WTC11 (cell line): Measurements from ENCODE around the gene CORO2B. TPM values are rescaled to one million over a fixed set of nuclear protein-coding genes. Genes with fewer than 3 reads are reported as not detected.

Experiments
- ATAC-seq: fragments of 200-7000 bp; cut with Tn5 transposase; 2 replicates; pipeline ENCODE4 v1.10.0; 2021; ENCODE audit warnings: mild to moderate bottlenecking, moderate library complexity
- CTCF ChIA-PET: fragments of 300-600 bp; sonication (Branson Sonifier 250); formaldehyde crosslinking; loops from one replicate; lab custom pipeline; 2021; ENCODE audit warnings: antibody characterized with exemption; lab: Charles Lee
- POLR2A ChIA-PET: fragments of 350-600 bp; sonication (Branson Sonifier 250); formaldehyde crosslinking; loops from one replicate; lab custom pipeline; 2021; ENCODE audit warnings: antibody characterized with exemption; lab: Charles Lee
- DNase-seq: peaks from one replicate; pipeline ENCODE4 v3.0.0; 2021; ENCODE audit warnings: low spot score
- H3K27ac Mint-ChIP-seq: 2 replicates; pipeline ENCODE4 v1.8.0; 2021; ENCODE audit warnings: mixed read lengths
- H3K27me3 Mint-ChIP-seq: 2 replicates; pipeline ENCODE4 v1.8.0; 2021; ENCODE audit warnings: low read depth, mild to moderate bottlenecking, moderate library complexity, mixed read lengths
- H3K36me3 Mint-ChIP-seq: 2 replicates; pipeline ENCODE4 v1.8.0; 2021; ENCODE audit warnings: mixed read lengths
- H3K4me1 Mint-ChIP-seq: 2 replicates; pipeline ENCODE4 v1.8.0; 2022; ENCODE audit warnings: mixed read lengths
- H3K4me3 Mint-ChIP-seq: 2 replicates; pipeline ENCODE4 v1.8.0; 2021; ENCODE audit warnings: mild to moderate bottlenecking, moderate library complexity, mixed read lengths
- H3K9me3 Mint-ChIP-seq: 2 replicates; pipeline ENCODE4 v1.8.0; 2021; ENCODE audit warnings: mixed read lengths
- ATF1 ChIP-seq: sonication (generic); formaldehyde crosslinking; IDR thresholded peaks from 2 replicates; pipeline ENCODE4 v1.8.1; 2023; ENCODE audit warnings: mild to moderate bottlenecking, moderate library complexity, missing genetic modification reagents
- CDX4 ChIP-seq: fragments of 250-450 bp; sonication (Bioruptor Pico); IDR thresholded peaks from 2 replicates; pipeline ENCODE4 v1.9.0; 2021; ENCODE audit warnings: moderate library complexity, mild to moderate bottlenecking, inconsistent platforms, borderline replicate concordance
- E2F5 ChIP-seq: sonication (generic); formaldehyde crosslinking; IDR thresholded peaks from 2 replicates; pipeline ENCODE4 v1.8.1; 2022; ENCODE audit warnings: mild to moderate bottlenecking, moderate library complexity, missing genetic modification reagents
- FOXK1 ChIP-seq: sonication (generic); formaldehyde crosslinking; IDR thresholded peaks from 2 replicates; pipeline ENCODE4 v1.8.0; 2022; ENCODE audit warnings: mild to moderate bottlenecking, moderate library complexity, missing genetic modification reagents
- KAT7 ChIP-seq: sonication (generic); formaldehyde crosslinking; IDR thresholded peaks from 2 replicates; pipeline ENCODE4 v1.8.1; 2023; ENCODE audit warnings: missing genetic modification reagents, mild to moderate bottlenecking, borderline replicate concordance
- NR3C1 ChIP-seq: sonication (generic); formaldehyde crosslinking; conservative IDR thresholded peaks from 2 replicates; pipeline ENCODE4 v1.8.1; 2023; ENCODE audit warnings: low read depth, mild to moderate bottlenecking, missing genetic modification reagents
- USF1 ChIP-seq: sonication (generic); formaldehyde crosslinking; IDR thresholded peaks from 2 replicates; pipeline ENCODE4 v1.8.0; 2022; ENCODE audit warnings: mild to moderate bottlenecking, missing genetic modification reagents
- ZMAT4 ChIP-seq: fragments of 250-450 bp; sonication (Bioruptor Pico); IDR thresholded peaks from 2 replicates; pipeline ENCODE4 v1.9.0; 2021; ENCODE audit warnings: mild to moderate bottlenecking
- ZNF232 ChIP-seq: sonication (generic); formaldehyde crosslinking; IDR thresholded peaks from 2 replicates; pipeline ENCODE4 v1.8.0; 2022; ENCODE audit warnings: mild to moderate bottlenecking, missing genetic modification reagents
- ZNF317 ChIP-seq: sonication (generic); formaldehyde crosslinking; IDR thresholded peaks from 2 replicates; pipeline ENCODE4 v1.8.1; 2023; ENCODE audit warnings: low read depth, mild to moderate bottlenecking, moderate library complexity, missing genetic modification reagents, borderline replicate concordance
- ZNF416 ChIP-seq: fragments of 250-450 bp; sonication (Bioruptor Pico); IDR thresholded peaks from 2 replicates; pipeline ENCODE4 v1.9.0; 2021; ENCODE audit warnings: mild to moderate bottlenecking, inconsistent platforms
- total RNA-seq: library from RNA; stranded (reverse); gene quantifications from 3 replicates; pipeline ENCODE4 v1.2.3, GENCODE V29; 2021
- TF ChIP-seq, protein P1 (sequence below): sonication (generic); formaldehyde crosslinking; IDR thresholded peaks from 2 replicates; pipeline ENCODE4 v1.8.1; 2022; ENCODE audit warnings: mild to moderate bottlenecking, missing genetic modification reagents, moderate library complexity, borderline replicate concordance
- TF ChIP-seq, protein P2 (sequence below): sonication (generic); formaldehyde crosslinking; IDR thresholded peaks from 2 replicates; pipeline ENCODE4 v1.8.1; 2023; ENCODE audit warnings: mild to moderate bottlenecking, missing genetic modification reagents, borderline replicate concordance
- TF ChIP-seq, protein P3 (sequence below): sonication (generic); formaldehyde crosslinking; IDR thresholded peaks from 2 replicates; pipeline ENCODE4 v1.8.1; 2022; ENCODE audit warnings: low read depth, mild to moderate bottlenecking, moderate library complexity, missing genetic modification reagents, borderline replicate concordance
- TF ChIP-seq, protein P4 (sequence below): sonication (generic); formaldehyde crosslinking; IDR thresholded peaks from 2 replicates; pipeline ENCODE4 v1.8.0; 2022; ENCODE audit warnings: mild to moderate bottlenecking, missing genetic modification reagents

Gene CORO2B
- total RNA-seq, 1 experiment from 2014 or later: 4.9 TPM

- TF ChIP-seq E2F5 (CRISPR knock-in tag): no peak
- no peak for TF ChIP-seq ZNF232 (CRISPR knock-in tag)
- TF ChIP-seq CDX4 (CRISPR knock-in tag): no peak
- TF ChIP-seq ZNF317 (CRISPR knock-in tag): no peak
- no peak for TF ChIP-seq FOXK1
- TF ChIP-seq, protein P1, sequence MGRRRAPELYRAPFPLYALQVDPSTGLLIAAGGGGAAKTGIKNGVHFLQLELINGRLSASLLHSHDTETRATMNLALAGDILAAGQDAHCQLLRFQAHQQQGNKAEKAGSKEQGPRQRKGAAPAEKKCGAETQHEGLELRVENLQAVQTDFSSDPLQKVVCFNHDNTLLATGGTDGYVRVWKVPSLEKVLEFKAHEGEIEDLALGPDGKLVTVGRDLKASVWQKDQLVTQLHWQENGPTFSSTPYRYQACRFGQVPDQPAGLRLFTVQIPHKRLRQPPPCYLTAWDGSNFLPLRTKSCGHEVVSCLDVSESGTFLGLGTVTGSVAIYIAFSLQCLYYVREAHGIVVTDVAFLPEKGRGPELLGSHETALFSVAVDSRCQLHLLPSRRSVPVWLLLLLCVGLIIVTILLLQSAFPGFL (CRISPR knock-in tag): no peak
- TF ChIP-seq ZMAT4: no peak
- TF ChIP-seq, protein P2, sequence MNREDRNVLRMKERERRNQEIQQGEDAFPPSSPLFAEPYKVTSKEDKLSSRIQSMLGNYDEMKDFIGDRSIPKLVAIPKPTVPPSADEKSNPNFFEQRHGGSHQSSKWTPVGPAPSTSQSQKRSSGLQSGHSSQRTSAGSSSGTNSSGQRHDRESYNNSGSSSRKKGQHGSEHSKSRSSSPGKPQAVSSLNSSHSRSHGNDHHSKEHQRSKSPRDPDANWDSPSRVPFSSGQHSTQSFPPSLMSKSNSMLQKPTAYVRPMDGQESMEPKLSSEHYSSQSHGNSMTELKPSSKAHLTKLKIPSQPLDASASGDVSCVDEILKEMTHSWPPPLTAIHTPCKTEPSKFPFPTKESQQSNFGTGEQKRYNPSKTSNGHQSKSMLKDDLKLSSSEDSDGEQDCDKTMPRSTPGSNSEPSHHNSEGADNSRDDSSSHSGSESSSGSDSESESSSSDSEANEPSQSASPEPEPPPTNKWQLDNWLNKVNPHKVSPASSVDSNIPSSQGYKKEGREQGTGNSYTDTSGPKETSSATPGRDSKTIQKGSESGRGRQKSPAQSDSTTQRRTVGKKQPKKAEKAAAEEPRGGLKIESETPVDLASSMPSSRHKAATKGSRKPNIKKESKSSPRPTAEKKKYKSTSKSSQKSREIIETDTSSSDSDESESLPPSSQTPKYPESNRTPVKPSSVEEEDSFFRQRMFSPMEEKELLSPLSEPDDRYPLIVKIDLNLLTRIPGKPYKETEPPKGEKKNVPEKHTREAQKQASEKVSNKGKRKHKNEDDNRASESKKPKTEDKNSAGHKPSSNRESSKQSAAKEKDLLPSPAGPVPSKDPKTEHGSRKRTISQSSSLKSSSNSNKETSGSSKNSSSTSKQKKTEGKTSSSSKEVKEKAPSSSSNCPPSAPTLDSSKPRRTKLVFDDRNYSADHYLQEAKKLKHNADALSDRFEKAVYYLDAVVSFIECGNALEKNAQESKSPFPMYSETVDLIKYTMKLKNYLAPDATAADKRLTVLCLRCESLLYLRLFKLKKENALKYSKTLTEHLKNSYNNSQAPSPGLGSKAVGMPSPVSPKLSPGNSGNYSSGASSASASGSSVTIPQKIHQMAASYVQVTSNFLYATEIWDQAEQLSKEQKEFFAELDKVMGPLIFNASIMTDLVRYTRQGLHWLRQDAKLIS: no peak
Observed at GRCh38 chr15:68580883-68581155, 2.0 kb downstream of the CORO2B start (continued).

DNA sequence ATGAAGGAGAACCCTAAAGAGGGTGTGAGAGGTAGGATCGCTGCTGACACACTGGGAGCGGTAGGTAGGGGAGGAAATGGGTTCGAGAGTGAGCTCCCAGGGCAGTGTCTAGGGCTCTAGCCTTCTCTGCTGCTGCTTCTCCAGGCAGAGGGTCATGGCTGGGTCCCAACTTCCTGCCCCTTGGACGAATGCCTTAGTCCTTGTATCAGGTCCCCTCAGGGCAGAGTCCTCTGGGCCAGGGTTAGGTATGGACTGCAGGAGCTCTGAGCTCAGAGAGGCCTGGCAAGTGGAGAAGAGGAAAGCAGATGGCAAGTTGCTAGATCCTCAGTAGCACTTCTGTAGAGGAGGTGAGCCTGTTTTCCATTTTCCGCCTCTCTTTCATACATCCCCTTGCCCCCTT is 2.9 kb downstream of the CORO2B start:
- no peak overlapping the region for H3K27ac Mint-ChIP-seq
- DNase-seq (no peak), ATAC-seq (no peak)
- H3K4me1 Mint-ChIP-seq: peaks cover 54% of the 10 kb centered on the region
- H3K27me3 Mint-ChIP-seq: peaks cover 40% of the 10 kb centered on the region
- H3K4me3 Mint-ChIP-seq: no peak overlapping the region
- ChIA-PET POLR2A (interaction anchor here (0.6 kb wide), 1 partner anchor 16 kb away, joined by 3 read pairs; no protein-coding TSS in a partner anchor), CTCF (interaction anchor here (0.8 to 2.6 kb wide), 9 partner anchors 19 to 294 kb away, joined by 3 to 9 read pairs (median 4); no protein-coding TSS in a partner anchor)
- no peaks in the 10 kb centered on the region for H3K9me3 Mint-ChIP-seq
- TF ChIP-seq, protein P3, sequence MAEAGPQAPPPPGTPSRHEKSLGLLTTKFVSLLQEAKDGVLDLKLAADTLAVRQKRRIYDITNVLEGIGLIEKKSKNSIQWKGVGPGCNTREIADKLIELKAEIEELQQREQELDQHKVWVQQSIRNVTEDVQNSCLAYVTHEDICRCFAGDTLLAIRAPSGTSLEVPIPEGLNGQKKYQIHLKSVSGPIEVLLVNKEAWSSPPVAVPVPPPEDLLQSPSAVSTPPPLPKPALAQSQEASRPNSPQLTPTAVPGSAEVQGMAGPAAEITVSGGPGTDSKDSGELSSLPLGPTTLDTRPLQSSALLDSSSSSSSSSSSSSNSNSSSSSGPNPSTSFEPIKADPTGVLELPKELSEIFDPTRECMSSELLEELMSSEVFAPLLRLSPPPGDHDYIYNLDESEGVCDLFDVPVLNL (CRISPR knock-in tag): no peak
- TF ChIP-seq, all 79 proteins: peak for 0
- H3K36me3 Mint-ChIP-seq: no peaks in the 10 kb centered on the region

DNA sequence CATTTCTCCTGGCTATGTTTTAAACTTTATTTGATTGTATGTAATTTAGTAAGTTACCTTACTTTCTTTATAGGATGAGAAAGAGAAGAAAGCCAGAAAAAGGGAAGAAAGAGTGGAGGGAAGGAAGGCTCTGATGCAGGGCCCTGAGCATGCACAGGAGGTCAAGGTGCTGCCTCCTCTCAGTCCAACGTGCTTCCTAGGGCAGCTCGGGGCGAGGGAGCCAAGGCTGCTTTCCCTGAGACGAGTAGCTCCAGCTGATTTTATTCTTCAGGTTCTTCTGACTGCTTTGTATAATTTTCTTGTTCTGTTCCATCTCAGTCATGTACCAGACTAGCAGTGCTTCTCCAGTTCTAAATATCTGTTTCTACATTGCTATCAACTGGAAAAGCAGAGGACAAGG is 3.4 kb downstream of the CORO2B start:
- DNase-seq (no peak), ATAC-seq (no peak)
- peaks cover 35% of the 10 kb centered on the region for H3K27me3 Mint-ChIP-seq
- peaks cover 49% of the 10 kb centered on the region for H3K4me1 Mint-ChIP-seq
- H3K36me3 Mint-ChIP-seq: no peaks in the 10 kb centered on the region
- CTCF ChIA-PET: interaction anchor here (0.6 to 2.6 kb wide), 10 partner anchors 21 to 202 kb away, joined by 3 to 9 read pairs (median 3); no protein-coding TSS in a partner anchor
- H3K27ac Mint-ChIP-seq: no peak overlapping the region
- H3K4me3 Mint-ChIP-seq: no peak overlapping the region
- TF ChIP-seq USF1 (CRISPR knock-in tag) (no peak), KAT7 (CRISPR knock-in tag) (no peak), NR3C1 (no peak), ATF1 (no peak), ZNF416 (no peak)
- TF ChIP-seq, protein P4, sequence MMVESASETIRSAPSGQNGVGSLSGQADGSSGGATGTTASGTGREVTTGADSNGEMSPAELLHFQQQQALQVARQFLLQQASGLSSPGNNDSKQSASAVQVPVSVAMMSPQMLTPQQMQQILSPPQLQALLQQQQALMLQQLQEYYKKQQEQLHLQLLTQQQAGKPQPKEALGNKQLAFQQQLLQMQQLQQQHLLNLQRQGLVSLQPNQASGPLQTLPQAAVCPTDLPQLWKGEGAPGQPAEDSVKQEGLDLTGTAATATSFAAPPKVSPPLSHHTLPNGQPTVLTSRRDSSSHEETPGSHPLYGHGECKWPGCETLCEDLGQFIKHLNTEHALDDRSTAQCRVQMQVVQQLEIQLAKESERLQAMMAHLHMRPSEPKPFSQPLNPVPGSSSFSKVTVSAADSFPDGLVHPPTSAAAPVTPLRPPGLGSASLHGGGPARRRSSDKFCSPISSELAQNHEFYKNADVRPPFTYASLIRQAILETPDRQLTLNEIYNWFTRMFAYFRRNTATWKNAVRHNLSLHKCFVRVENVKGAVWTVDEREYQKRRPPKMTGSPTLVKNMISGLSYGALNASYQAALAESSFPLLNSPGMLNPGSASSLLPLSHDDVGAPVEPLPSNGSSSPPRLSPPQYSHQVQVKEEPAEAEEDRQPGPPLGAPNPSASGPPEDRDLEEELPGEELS (CRISPR knock-in tag): no peak
- TF ChIP-seq, all 79 proteins: peak for 0
- H3K9me3 Mint-ChIP-seq: no peaks in the 10 kb centered on the region
- POLR2A ChIA-PET: interaction anchor here (0.6 kb wide), 1 partner anchor 15 kb away, joined by 3 read pairs; no protein-coding TSS in a partner anchor
